A673 (cell line): ENCODE data around the gene SKAP1.

Experiments
- CTCF ChIP-seq: fragments of 300-800, 200-600 bp; sonication (generic); conservative IDR thresholded peaks from 2 replicates; pipeline ENCODE4 v1.5.1; 2017; ENCODE audit warnings: low read depth, mild to moderate bottlenecking, antibody characterized with exemption, low read length, moderate library complexity, mixed read lengths
- EZH2 ChIP-seq: fragments of 200-600 bp; sonication (generic); IDR thresholded peaks from 2 replicates; pipeline ENCODE4 v1.6.1; 2017; ENCODE audit warnings: borderline replicate concordance, low read depth, mild to moderate bottlenecking, mixed read lengths, antibody characterized with exemption, low read length; ENCODE audit not compliant: poor library complexity, severe bottlenecking

- TF ChIP-seq CTCF: no peak
- no peak for TF ChIP-seq EZH2
These were observed 322.6 kb downstream of the SKAP1 start, which contains the start of gene SNX11 for GRCh38 chr17:48107137-48108055.
